ENCODE data around the gene SLC2A2. TPM values are rescaled to one million over a fixed set of nuclear protein-coding genes. Genes with fewer than 3 reads are reported as not detected.

Gene SLC2A2
- total RNA-seq, 6 experiments from 2014 or later = not detected

DNA sequence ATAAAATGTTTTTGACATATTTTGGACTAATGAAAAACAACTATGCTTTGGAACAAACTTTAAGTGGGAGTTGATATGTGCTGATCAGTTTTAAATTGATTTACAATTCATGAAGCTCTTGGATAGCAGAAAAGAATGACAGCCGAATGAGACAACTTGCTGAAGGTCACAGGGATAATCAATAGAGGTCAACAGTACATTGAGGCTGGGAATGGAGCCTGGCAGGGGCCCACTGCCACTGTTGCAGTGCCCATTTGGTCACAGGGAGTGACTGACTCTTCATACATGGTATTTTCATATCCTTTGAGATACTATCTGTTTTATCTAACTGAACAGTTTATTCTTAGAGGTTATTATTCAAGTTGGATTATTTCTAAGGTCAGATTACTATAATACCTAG is 59.4 kb downstream of the SLC2A2 start:
- no peak for TF ChIP-seq CTCF (IDR thresholded peaks at IDR 0.05)
- DNase-seq = no peak
- Mint-ChIP-seq H3K4me1 (ENCODE audit: low read depth) (peaks cover 3% of the 10 kb centered on the region), H3K27me3 (ENCODE audit: insufficient read depth) (peaks cover 9% of the 10 kb centered on the region), H3K4me3 (no peak overlapping the region), H3K36me3 (ENCODE audit: low read depth) (peaks cover 4% of the 10 kb centered on the region; the same call in 1 of the 2 replicates), H3K27ac (no peak overlapping the region), H3K9me3 (peaks cover 13% of the 10 kb centered on the region)

DNA sequence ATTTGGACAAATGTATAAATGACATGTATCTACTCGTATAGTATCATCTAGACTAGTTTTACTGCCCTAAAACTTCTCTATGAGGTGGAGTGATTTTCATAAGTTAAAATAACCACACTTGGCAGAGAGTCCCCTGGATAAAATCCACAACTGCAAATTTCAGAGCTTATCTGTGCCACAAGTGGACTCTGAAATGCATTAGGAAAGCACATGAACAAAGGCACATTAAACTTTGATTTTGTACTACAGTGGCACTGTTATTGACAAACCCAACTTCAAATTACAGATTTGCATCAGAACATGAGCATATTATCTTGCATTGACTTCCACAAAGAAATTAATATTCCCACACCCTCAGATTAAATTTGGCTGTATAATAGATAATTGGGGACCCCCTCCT is 60.0 kb downstream of the SLC2A2 start:
- TF ChIP-seq CTCF (IDR thresholded peaks at IDR 0.05) = no peak
- Mint-ChIP-seq H3K4me1 (ENCODE audit: low read depth) (peaks cover 10% of the 10 kb centered on the region), H3K27ac (no peak overlapping the region), H3K9me3 (peaks cover 13% of the 10 kb centered on the region), H3K4me3 (no peak overlapping the region), H3K36me3 (ENCODE audit: low read depth) (peaks cover 4% of the 10 kb centered on the region; the same call in 1 of the 2 replicates), H3K27me3 (ENCODE audit: insufficient read depth) (peaks cover 8% of the 10 kb centered on the region)
- no peak for DNase-seq

- TF ChIP-seq CTCF (IDR thresholded peaks at IDR 0.05) = no peak
- Mint-ChIP-seq H3K9me3 (no peaks in the 10 kb centered on the region), H3K4me1 (ENCODE audit: low read depth) (peaks cover 10% of the 10 kb centered on the region), H3K27ac (no peak overlapping the region), H3K36me3 (ENCODE audit: low read depth) (no peaks in the 10 kb centered on the region), H3K27me3 (ENCODE audit: insufficient read depth) (no peaks in the 10 kb centered on the region; the same call in none of the 2 replicates), H3K4me3 (no peak overlapping the region)
- no peak for DNase-seq
Observed at GRCh38 chr3:170962411-170962810, 64.1 kb downstream of the SLC2A2 start.

GRCh38 chr3:170961616-170962400 is 64.7 kb downstream of the SLC2A2 start:
- Mint-ChIP-seq H3K9me3 (no peaks in the 10 kb centered on the region), H3K4me3 (no peak overlapping the region), H3K27ac (0 out of 2 replicates have a peak overlapping the region, but pooled peaks have one; percentile 12), H3K4me1 (ENCODE audit: low read depth) (peaks cover 10% of the 10 kb centered on the region), H3K36me3 (ENCODE audit: low read depth) (no peaks in the 10 kb centered on the region), H3K27me3 (ENCODE audit: insufficient read depth) (no peaks in the 10 kb centered on the region; the same call in 1 of the 2 replicates)
- peak; percentile 37 for DNase-seq
- TF ChIP-seq CTCF (IDR thresholded peaks at IDR 0.05) = peak; percentile 90

- DNase-seq = no peak
- no peak for TF ChIP-seq CTCF (IDR thresholded peaks at IDR 0.05)
Observed at GRCh38 chr3:170959457-170959856, 67.1 kb downstream of the SLC2A2 start.

More at GRCh38 chr3:170959457-170959856, 67.1 kb downstream of the SLC2A2 start:
- peaks cover 8% of the 10 kb centered on the region; the same call in 1 of the 2 replicates for H3K27me3 Mint-ChIP-seq (ENCODE audit: insufficient read depth)
- no peaks in the 10 kb centered on the region for H3K9me3 Mint-ChIP-seq
- H3K36me3 Mint-ChIP-seq (ENCODE audit: low read depth) = no peaks in the 10 kb centered on the region
- no peak overlapping the region for H3K27ac Mint-ChIP-seq
- H3K4me1 Mint-ChIP-seq (ENCODE audit: low read depth) = peaks cover 10% of the 10 kb centered on the region
- H3K4me3 Mint-ChIP-seq = no peak overlapping the region

All from HFFc6 (cell line).